ENCODE data around the gene LDLRAD1. TPM values are rescaled to one million over a fixed set of nuclear protein-coding genes. Genes with fewer than 3 reads are reported as not detected.

LDLRAD1 gene
- polyA plus RNA-seq, 1 donor (not counting 4 experiments of a cell fraction or from before 2014, with no cell fraction given), result not detected

GRCh38 chr1:54012863-54013262 is 5.1 kb downstream of the LDLRAD1 start:
- H3K36me3 ChIP-seq (ENCODE audit: control insufficient read depth in 2 of 2, extremely low read depth in 1 of 2, insufficient read depth in 2 of 2, low read length in 2 of 2), result no peaks in the 10 kb centered on the region
- no peak for TF ChIP-seq CTCF (optimal IDR thresholded peaks at IDR 0.05 in 1 of 3, IDR thresholded peaks at IDR 0.05 in 1 of 3, conservative IDR thresholded peaks at IDR 0.05 in 1 of 3; ENCODE audit: extremely low read depth in 1 of 3, insufficient read depth in 2 of 3, low read length in 3 of 3)
- TF ChIP-seq EZH2 (IDR thresholded peaks at IDR 0.05; ENCODE audit: low read length), result no peak
- no peak overlapping the region for H3K4me3 ChIP-seq (ENCODE audit: control insufficient read depth in 2 of 3, extremely low read depth in 1 of 3, insufficient read depth in 2 of 3, low read depth in 1 of 3, low read length in 3 of 3)
- H3K27me3 ChIP-seq (ENCODE audit: control insufficient read depth, extremely low read depth, insufficient read depth, low read length), result peaks cover 17% of the 10 kb centered on the region
- dilution Hi-C loops (cut with MboI; ENCODE audit: extremely low pct_ligation_motif_present, low sequenced_read_pairs), result no loop called here
- H3K4me1 ChIP-seq (ENCODE audit: control insufficient read depth, extremely low read depth, insufficient read depth, low read length), result peaks cover 12% of the 10 kb centered on the region
- FAIRE-seq (no peak), DNase-seq (ENCODE audit: low read depth, low spot score) (no peak)
- no peak overlapping the region for H3K9ac ChIP-seq (ENCODE audit: control insufficient read depth, extremely low read depth, insufficient read depth, low read length)
- no peaks in the 10 kb centered on the region for H4K20me1 ChIP-seq (ENCODE audit: control insufficient read depth, extremely low read depth, insufficient read depth, low read length)
- H3K27ac ChIP-seq (ENCODE audit: control insufficient read depth, insufficient read depth, low read length), result no peak overlapping the region
- no peak overlapping the region for H2AFZ ChIP-seq (ENCODE audit: control insufficient read depth, low read length)
- no peaks in the 10 kb centered on the region for H3K79me2 ChIP-seq (ENCODE audit: control insufficient read depth, insufficient read depth, low read length)
- no peak overlapping the region for H3K4me2 ChIP-seq (ENCODE audit: control insufficient read depth, extremely low read depth, insufficient read depth, low read depth, low read length)
- H3K9me1 ChIP-seq (ENCODE audit: control insufficient read depth, extremely low read depth, insufficient read depth, low read length), result no peaks in the 10 kb centered on the region
- H3K9me3 ChIP-seq (ENCODE audit: control insufficient read depth, low read depth, low read length), result no peaks in the 10 kb centered on the region

- H2AFZ ChIP-seq (ENCODE audit: control insufficient read depth, low read length), result no peak overlapping the region
- H3K27me3 ChIP-seq (ENCODE audit: control insufficient read depth, extremely low read depth, insufficient read depth, low read length), result peaks cover 17% of the 10 kb centered on the region
- no peaks in the 10 kb centered on the region for H4K20me1 ChIP-seq (ENCODE audit: control insufficient read depth, extremely low read depth, insufficient read depth, low read length)
- no peak overlapping the region for H3K27ac ChIP-seq (ENCODE audit: control insufficient read depth, insufficient read depth, low read length)
- H3K36me3 ChIP-seq (ENCODE audit: control insufficient read depth in 2 of 2, extremely low read depth in 1 of 2, insufficient read depth in 2 of 2, low read length in 2 of 2), result no peaks in the 10 kb centered on the region
- TF ChIP-seq EZH2 (IDR thresholded peaks at IDR 0.05; ENCODE audit: low read length) (no peak), CTCF (optimal IDR thresholded peaks at IDR 0.05 in 1 of 3, IDR thresholded peaks at IDR 0.05 in 1 of 3, conservative IDR thresholded peaks at IDR 0.05 in 1 of 3; ENCODE audit: extremely low read depth in 1 of 3, insufficient read depth in 2 of 3, low read length in 3 of 3) (no peak)
- H3K4me2 ChIP-seq (ENCODE audit: control insufficient read depth, extremely low read depth, insufficient read depth, low read depth, low read length), result no peak overlapping the region
- no peak overlapping the region for H3K9ac ChIP-seq (ENCODE audit: control insufficient read depth, extremely low read depth, insufficient read depth, low read length)
- no peaks in the 10 kb centered on the region for H3K9me3 ChIP-seq (ENCODE audit: control insufficient read depth, low read depth, low read length)
- no peaks in the 10 kb centered on the region for H3K79me2 ChIP-seq (ENCODE audit: control insufficient read depth, insufficient read depth, low read length)
- H3K4me1 ChIP-seq (ENCODE audit: control insufficient read depth, extremely low read depth, insufficient read depth, low read length), result peaks cover 12% of the 10 kb centered on the region
- H3K9me1 ChIP-seq (ENCODE audit: control insufficient read depth, extremely low read depth, insufficient read depth, low read length), result no peaks in the 10 kb centered on the region
- FAIRE-seq, result no peak
- dilution Hi-C loops (cut with MboI; ENCODE audit: extremely low pct_ligation_motif_present, low sequenced_read_pairs), result no loop called here
- no peak overlapping the region for H3K4me3 ChIP-seq (ENCODE audit: control insufficient read depth in 2 of 3, extremely low read depth in 1 of 3, insufficient read depth in 2 of 3, low read depth in 1 of 3, low read length in 3 of 3)
- DNase-seq (ENCODE audit: low read depth, low spot score), result no peak
Measured at GRCh38 chr1:54012008-54012325, 6.0 kb downstream of the LDLRAD1 start.

Measured in keratinocyte (primary cell).